Measurements from ENCODE around the gene PKD1.
"Not testable (repeated sequence)": the region's sequence is repeated elsewhere in the genome, so short reads cannot be mapped to it uniquely, and the experiment has no call there.

Gene PKD1

DNA sequence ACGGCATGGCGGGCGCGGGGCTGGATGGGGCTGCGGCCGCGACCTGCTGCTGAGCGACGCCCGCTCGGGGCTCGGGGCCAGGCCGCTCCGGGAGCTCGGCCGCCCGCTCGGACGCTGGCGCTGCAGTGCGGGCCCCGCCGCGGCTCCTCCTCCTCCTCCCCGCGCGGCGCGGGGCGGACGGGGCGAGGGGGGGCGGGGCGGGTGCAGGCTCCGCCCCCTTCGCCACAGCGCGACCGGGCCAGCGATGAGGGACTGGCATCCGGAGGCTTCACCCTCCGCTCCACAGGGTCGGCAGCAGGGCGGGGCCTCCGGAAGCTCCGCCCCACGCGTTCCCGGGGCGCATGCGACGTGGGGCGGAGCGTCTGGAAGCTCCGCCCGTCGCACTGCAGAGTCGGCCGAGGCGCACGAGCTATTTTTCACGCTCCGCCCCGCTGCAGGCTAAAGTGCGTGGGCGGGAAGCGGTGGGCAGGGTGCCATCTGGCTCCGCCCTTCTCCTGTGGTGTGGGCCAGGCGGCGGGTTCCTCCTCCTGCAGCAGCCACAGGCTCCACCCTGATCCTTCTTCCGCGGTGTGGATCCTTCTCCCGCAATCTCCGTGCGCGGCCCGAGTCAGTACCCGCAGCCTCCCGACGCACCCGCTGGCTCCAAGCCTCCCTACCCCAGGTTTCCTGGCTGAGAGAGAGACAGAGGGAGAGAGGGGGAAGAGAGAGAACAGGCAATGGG is at the start of gene PKD1:
Gene PKD1, minus strand, starts transcription at position 129 of the 721 bp plus-strand sequence. CDS start 209 bp downstream, outside the sequence.
- H3K4me1 ChIP-seq (ENCODE audit: control insufficient read depth, insufficient read depth, low read length); H3K36me3 ChIP-seq (ENCODE audit: control insufficient read depth, insufficient read depth, low read length); H3K9ac ChIP-seq (ENCODE audit: low read length); H3K27me3 ChIP-seq (ENCODE audit: control insufficient read depth, insufficient read depth, low read length): not testable (repeated sequence)
- Histone ChIP-seq H3K27ac (ENCODE audit: low read depth, low read length) (peak within 1 kb of the TSS; percentile 66), H3K4me3 (ENCODE audit: low read length) (peak within 1 kb of the TSS; percentile 59)

DNA sequence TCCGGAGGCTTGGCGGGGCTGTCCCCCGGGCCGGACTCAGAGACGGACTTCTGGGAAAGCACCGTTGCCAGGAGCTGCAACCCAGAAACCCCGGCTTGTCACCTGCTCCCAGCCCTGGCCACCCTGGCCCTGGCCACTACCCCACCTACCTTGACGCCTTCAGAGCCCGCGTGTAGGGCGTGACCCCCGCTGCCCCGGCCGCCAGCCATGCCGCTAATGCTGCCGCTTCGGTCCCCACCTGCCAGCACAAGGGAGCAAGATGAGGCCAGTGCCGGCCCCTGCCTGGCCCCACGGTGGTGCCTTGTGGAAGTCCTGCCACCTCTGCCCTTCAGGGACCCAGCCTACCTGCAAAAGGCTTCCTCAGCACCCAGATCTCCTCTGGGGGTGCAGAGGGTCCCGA is 49.3 kb upstream of the PKD1 start:
- H3K36me3 ChIP-seq (ENCODE audit: control insufficient read depth, insufficient read depth, low read length), result no peaks in the 10 kb centered on the region
- no peaks in the 10 kb centered on the region for H3K27me3 ChIP-seq (ENCODE audit: control insufficient read depth, insufficient read depth, low read length)
- no peak overlapping the region for H3K27ac ChIP-seq (ENCODE audit: low read depth, low read length)
- H3K9ac ChIP-seq (ENCODE audit: low read length), result no peak overlapping the region
- H3K4me1 ChIP-seq (ENCODE audit: control insufficient read depth, insufficient read depth, low read length), result no peaks in the 10 kb centered on the region
- no peak overlapping the region for H3K4me3 ChIP-seq (ENCODE audit: low read length)

DNA sequence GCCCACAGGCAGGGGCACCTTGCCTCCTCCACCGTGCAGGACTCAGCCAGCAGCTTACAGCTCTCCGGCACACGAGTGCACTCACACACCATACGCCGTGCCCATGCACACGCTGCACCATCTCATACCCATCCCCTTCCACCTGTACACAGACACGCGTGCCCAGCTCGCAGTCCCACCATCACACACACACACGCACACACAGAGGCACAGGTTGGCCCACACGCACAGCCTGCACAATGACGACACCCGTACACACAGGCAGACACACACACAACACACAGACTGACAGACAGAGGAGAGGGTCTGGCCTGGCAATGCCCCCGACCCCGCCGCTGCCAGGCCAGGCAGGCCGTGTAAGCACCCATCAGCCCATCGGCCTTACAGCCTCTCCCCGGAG is 48.6 kb upstream of the PKD1 start:
- Histone ChIP-seq H3K36me3 (ENCODE audit: control insufficient read depth, insufficient read depth, low read length) (no peaks in the 10 kb centered on the region), H3K9ac (ENCODE audit: low read length) (no peak overlapping the region), H3K4me1 (ENCODE audit: control insufficient read depth, insufficient read depth, low read length) (no peaks in the 10 kb centered on the region), H3K4me3 (ENCODE audit: low read length) (no peak overlapping the region), H3K27ac (ENCODE audit: low read depth, low read length) (no peak overlapping the region), H3K27me3 (ENCODE audit: control insufficient read depth, insufficient read depth, low read length) (no peaks in the 10 kb centered on the region)

DNA sequence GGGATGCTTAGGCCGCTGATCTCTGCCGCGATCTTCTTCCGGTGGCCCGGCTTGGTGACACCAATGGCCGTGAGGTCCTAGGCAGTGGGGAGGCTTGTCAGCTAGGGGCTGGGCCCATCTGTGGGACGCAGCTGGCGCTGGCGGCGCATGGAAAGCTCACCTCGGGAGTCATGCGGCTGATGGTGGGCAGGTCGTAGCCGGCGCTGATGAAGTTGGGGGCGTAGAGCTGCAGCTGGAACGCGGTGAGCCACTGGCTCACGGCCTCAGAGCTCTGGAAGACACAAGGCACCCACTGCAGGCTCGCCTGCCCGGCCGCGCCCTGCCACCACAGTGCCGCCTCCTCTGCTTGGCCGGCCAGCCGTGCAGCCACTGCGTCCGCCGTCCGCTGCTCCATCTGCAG is 48.0 kb upstream of the PKD1 start:
- no peaks in the 10 kb centered on the region for H3K36me3 ChIP-seq (ENCODE audit: control insufficient read depth, insufficient read depth, low read length)
- no peak overlapping the region for H3K27ac ChIP-seq (ENCODE audit: low read depth, low read length)

DNA sequence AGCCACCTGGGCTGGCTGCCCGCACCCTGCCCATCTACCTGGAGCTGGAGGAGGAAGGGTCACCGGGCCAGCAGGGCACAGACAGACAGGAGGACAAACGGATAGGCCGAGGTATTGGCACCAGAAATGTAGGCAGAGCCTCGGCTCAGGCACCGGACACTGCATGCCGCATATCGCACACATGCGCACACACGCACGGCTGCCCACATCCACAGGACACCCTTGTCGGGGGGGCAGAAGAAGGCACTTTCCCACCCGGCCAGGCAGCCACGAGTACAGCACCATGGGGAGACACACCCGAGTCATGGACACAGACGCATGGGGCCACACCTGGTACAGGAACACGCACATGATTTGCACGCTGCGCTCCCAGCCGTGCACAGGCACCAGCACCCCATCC is 46.3 kb upstream of the PKD1 start:
- H3K27me3 ChIP-seq (ENCODE audit: control insufficient read depth, insufficient read depth, low read length), result no peaks in the 10 kb centered on the region
- no peak overlapping the region for H3K4me3 ChIP-seq (ENCODE audit: low read length)
- no peak overlapping the region for H3K9ac ChIP-seq (ENCODE audit: low read length)
- H3K27ac ChIP-seq (ENCODE audit: low read depth, low read length), result no peak overlapping the region
- no peaks in the 10 kb centered on the region for H3K4me1 ChIP-seq (ENCODE audit: control insufficient read depth, insufficient read depth, low read length)
- peaks cover 6% of the 10 kb centered on the region for H3K36me3 ChIP-seq (ENCODE audit: control insufficient read depth, insufficient read depth, low read length)

More for the DNA sequence above, 48.0 kb upstream of the PKD1 start:
- Histone ChIP-seq H3K4me1 (ENCODE audit: control insufficient read depth, insufficient read depth, low read length) (no peaks in the 10 kb centered on the region), H3K9ac (ENCODE audit: low read length) (no peak overlapping the region), H3K27me3 (ENCODE audit: control insufficient read depth, insufficient read depth, low read length) (no peaks in the 10 kb centered on the region), H3K4me3 (ENCODE audit: low read length) (no peak overlapping the region)

DNA sequence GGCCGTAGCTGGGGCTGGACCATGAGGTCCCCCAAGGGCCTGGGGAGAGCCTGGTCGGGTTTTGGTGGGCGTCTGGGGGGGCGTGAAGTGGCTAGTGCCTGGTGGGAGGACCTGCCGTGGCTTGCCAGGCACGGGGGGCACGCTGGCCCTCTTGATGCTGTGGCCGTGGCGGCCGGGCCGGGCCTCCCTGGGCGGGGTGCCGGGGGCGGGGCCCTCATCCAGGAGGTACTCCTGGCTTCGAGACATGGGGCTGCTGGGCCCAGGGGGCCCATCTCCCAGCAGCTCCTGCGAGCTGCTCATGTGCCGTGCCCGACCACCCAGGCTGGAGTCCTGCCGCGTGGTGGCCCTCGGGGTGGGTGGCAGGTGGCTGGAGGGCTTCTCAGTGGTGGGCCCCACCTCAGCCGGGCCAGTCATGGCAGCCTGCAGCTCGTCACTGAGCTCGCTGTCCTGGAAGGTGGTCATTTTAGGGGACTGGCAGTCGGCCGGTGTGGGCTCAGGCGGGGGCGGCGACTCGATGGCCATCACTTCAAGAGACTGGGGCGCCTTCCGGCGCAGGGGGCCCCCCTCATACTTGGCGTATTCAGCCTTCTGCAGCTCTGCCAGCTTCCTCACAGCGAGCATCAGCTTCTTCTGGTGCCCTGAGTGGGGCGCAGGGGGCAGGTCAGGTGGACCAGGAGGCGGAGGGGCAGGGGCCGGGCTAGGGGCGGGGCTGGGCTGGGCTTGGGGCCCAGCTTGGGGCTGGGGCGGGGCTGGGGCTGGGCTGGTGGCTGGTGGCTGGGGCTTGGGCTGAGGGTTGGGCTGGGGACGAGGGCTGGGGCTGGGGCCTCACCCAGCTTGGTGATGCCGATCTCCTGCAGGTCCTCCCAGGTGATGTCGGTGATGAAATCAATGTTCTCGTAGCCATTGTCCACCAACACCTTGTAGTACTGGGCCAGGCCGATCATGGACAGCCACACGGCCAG is 45.5 kb upstream of the PKD1 start:
- H3K27ac ChIP-seq (ENCODE audit: low read depth, low read length), result no peak overlapping the region
- H3K27me3 ChIP-seq (ENCODE audit: control insufficient read depth, insufficient read depth, low read length), result no peaks in the 10 kb centered on the region
- H3K4me1 ChIP-seq (ENCODE audit: control insufficient read depth, insufficient read depth, low read length), result no peaks in the 10 kb centered on the region
- H3K4me3 ChIP-seq (ENCODE audit: low read length), result no peak overlapping the region
- no peak overlapping the region for H3K9ac ChIP-seq (ENCODE audit: low read length)
- H3K36me3 ChIP-seq (ENCODE audit: control insufficient read depth, insufficient read depth, low read length), result peaks cover 11% of the 10 kb centered on the region

DNA sequence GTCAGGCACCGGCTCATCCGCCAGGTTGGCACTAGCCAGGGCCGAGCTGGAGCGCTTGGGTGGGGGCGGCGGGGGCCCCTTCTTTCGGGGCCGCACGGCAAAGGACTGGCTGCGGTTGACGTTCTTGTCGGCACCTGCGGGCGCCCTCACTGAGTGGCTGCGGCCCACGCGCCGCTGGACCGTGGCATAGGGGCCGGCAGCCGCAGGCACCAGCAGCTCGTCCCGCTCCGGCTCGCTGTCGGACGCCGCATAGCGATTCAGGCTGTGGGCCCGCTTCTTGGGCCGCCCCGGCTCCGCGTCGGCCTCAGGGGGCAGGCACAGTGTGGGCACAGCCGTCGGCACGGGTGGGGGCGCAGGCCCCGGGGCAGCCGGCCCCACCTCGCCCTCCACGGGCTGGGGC is 44.8 kb upstream of the PKD1 start:
- Histone ChIP-seq H3K4me1 (ENCODE audit: control insufficient read depth, insufficient read depth, low read length) (no peaks in the 10 kb centered on the region), H3K36me3 (ENCODE audit: control insufficient read depth, insufficient read depth, low read length) (peaks cover 18% of the 10 kb centered on the region), H3K27me3 (ENCODE audit: control insufficient read depth, insufficient read depth, low read length) (no peaks in the 10 kb centered on the region)

DNA sequence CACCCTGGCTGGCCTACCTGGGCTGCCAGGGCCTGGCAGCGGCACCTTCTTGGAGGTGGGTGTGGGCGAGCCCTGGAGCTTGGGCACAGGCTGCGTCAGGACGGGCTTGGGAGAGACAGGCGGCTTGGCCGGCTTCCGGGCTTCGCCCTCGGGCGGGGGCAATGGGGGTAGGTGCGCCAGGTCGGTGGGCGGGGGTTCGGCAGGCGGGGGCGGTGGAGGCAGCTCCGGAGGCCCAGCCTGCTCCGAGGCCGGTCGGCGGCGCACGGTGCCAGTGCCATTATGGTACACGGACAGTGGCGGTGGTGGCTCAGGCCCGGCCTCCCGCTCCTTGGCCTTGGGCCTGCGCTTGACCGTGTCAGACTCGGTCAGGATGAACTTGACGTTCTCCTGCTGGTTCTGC is 43.9 kb upstream of the PKD1 start:
- no peaks in the 10 kb centered on the region for H3K4me1 ChIP-seq (ENCODE audit: control insufficient read depth, insufficient read depth, low read length)
- H3K4me3 ChIP-seq (ENCODE audit: low read length), result no peak overlapping the region

More for the DNA sequence above, 44.8 kb upstream of the PKD1 start:
- Histone ChIP-seq H3K9ac (ENCODE audit: low read length) (no peak overlapping the region), H3K27ac (ENCODE audit: low read depth, low read length) (no peak overlapping the region), H3K4me3 (ENCODE audit: low read length) (no peak overlapping the region)

DNA sequence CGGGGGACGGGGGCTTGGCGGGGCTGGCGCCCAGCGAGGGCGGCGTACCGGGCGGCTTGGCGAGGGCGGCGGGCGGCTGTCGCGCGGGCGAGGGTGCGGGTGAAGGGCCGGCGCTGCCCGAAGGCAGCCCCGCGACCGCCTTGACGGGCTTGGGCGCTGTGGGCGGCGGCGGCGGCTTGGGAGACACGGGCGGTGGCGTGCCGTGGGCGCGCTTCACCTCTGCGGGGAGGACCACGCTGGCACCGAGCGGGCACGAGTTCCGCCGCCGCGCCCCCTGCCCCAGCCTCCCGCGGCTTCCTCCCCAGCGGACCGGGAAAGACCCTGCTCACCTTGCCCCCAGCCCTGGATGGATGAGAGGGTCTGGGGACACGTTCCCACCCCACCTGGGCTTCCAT is 43.4 kb upstream of the PKD1 start:
- Histone ChIP-seq H3K4me1 (ENCODE audit: control insufficient read depth, insufficient read depth, low read length) (no peaks in the 10 kb centered on the region), H3K27ac (ENCODE audit: low read depth, low read length) (no peak overlapping the region), H3K27me3 (ENCODE audit: control insufficient read depth, insufficient read depth, low read length) (no peaks in the 10 kb centered on the region), H3K36me3 (ENCODE audit: control insufficient read depth, insufficient read depth, low read length) (peaks cover 31% of the 10 kb centered on the region), H3K9ac (ENCODE audit: low read length) (no peak overlapping the region), H3K4me3 (ENCODE audit: low read length) (no peak overlapping the region)

More for the DNA sequence above, 43.9 kb upstream of the PKD1 start:
- Histone ChIP-seq H3K9ac (ENCODE audit: low read length) (no peak overlapping the region), H3K27me3 (ENCODE audit: control insufficient read depth, insufficient read depth, low read length) (no peaks in the 10 kb centered on the region), H3K36me3 (ENCODE audit: control insufficient read depth, insufficient read depth, low read length) (peaks cover 26% of the 10 kb centered on the region), H3K27ac (ENCODE audit: low read depth, low read length) (no peak overlapping the region)

DNA sequence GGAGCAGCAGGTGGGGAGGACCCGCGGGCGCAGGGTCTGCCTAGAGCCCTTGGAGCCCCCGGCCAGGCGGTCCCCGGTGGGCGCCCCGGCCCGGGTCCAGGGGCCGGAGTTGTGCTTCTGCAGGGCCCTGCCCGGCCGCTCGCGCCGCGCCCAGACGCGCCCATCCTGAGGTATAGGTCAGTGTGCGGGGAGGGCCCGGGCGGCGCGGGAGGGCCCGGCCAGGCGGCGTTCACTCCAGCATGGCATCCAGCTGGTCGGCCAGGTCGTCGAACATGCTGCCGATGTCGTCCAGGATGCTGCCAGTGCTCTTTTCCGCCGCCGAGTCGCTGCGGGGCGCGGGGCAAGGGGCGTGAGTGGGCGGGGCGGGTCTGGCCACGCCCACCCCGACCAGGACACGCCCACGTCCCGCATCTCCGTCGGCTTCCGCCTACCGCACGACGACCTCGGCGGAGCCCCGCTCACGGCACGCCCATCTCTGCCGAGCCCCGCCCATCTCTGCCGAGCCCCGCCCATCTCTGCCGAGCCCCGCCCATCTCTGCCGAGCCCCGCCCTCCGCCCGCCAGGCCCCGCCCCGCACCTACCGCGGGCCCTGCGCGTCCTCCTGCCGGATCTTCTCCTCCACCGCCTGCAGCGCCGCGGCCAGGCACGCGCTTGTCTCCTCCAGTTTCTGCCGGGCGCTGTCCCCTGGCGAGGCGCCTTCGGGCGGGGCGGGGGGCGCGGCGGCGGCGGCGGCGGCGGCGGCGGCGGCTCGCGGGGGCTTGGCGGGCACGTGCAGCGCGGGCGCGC is 42.8 kb upstream of the PKD1 start:
- H3K4me1 ChIP-seq (ENCODE audit: control insufficient read depth, insufficient read depth, low read length), result no peaks in the 10 kb centered on the region
- H3K27ac ChIP-seq (ENCODE audit: low read depth, low read length), result no peak overlapping the region
- H3K9ac ChIP-seq (ENCODE audit: low read length), result no peak overlapping the region
- no peaks in the 10 kb centered on the region for H3K27me3 ChIP-seq (ENCODE audit: control insufficient read depth, insufficient read depth, low read length)
- no peak overlapping the region for H3K4me3 ChIP-seq (ENCODE audit: low read length)
- H3K36me3 ChIP-seq (ENCODE audit: control insufficient read depth, insufficient read depth, low read length), result peaks cover 34% of the 10 kb centered on the region

DNA sequence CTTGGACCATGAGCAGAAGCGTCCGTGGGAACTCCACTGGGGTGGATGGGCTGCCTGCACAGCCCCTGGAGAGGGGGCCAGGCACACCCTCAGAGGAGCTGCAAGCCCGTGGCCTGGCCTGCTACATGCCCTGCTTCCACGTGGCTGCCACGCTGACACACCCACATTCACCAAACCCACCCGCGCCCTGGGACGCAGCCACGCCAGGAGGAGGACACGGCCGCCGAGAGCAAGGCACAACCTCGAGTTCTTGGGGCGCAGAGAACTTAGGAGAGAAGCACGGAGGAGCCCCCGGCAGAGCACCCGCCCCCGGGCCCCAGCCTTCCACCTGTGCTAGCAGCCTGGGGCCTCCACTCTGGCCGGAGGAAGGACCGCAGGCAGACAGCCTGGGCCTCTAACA is 41.9 kb upstream of the PKD1 start:
- Histone ChIP-seq H3K9ac (ENCODE audit: low read length) (no peak overlapping the region), H3K36me3 (ENCODE audit: control insufficient read depth, insufficient read depth, low read length) (peaks cover 39% of the 10 kb centered on the region), H3K27ac (ENCODE audit: low read depth, low read length) (no peak overlapping the region), H3K27me3 (ENCODE audit: control insufficient read depth, insufficient read depth, low read length) (no peaks in the 10 kb centered on the region), H3K4me1 (ENCODE audit: control insufficient read depth, insufficient read depth, low read length) (no peaks in the 10 kb centered on the region), H3K4me3 (ENCODE audit: low read length) (no peak overlapping the region)

DNA sequence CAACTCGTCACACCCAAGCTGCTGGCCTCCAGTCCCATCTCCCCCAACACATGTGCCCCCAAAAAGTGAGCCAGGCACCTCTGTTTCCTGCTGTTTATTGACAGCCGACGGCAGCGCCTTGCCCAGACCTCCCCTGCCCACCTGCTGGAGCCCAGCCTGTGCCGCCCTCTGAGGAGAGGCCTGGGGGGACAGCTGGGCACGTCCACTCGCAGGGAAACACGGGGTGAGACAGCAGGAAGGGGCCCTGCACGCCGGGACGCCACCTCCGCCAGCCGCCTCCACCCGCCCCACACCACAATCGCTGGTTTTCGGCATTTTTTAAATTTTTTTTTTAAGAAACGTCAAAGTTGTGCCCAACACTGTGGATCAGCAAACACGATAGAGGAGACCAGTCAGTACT is 41.4 kb upstream of the PKD1 start:
- Histone ChIP-seq H3K27me3 (ENCODE audit: control insufficient read depth, insufficient read depth, low read length) (no peaks in the 10 kb centered on the region), H3K36me3 (ENCODE audit: control insufficient read depth, insufficient read depth, low read length) (peaks cover 39% of the 10 kb centered on the region), H3K4me1 (ENCODE audit: control insufficient read depth, insufficient read depth, low read length) (no peaks in the 10 kb centered on the region), H3K9ac (ENCODE audit: low read length) (no peak overlapping the region), H3K4me3 (ENCODE audit: low read length) (no peak overlapping the region), H3K27ac (ENCODE audit: low read depth, low read length) (no peak overlapping the region)

Data from rectal smooth muscle tissue (tissue), 1 donor.